Measurements from ENCODE around the gene PLK4.

Gene PLK4

DNA sequence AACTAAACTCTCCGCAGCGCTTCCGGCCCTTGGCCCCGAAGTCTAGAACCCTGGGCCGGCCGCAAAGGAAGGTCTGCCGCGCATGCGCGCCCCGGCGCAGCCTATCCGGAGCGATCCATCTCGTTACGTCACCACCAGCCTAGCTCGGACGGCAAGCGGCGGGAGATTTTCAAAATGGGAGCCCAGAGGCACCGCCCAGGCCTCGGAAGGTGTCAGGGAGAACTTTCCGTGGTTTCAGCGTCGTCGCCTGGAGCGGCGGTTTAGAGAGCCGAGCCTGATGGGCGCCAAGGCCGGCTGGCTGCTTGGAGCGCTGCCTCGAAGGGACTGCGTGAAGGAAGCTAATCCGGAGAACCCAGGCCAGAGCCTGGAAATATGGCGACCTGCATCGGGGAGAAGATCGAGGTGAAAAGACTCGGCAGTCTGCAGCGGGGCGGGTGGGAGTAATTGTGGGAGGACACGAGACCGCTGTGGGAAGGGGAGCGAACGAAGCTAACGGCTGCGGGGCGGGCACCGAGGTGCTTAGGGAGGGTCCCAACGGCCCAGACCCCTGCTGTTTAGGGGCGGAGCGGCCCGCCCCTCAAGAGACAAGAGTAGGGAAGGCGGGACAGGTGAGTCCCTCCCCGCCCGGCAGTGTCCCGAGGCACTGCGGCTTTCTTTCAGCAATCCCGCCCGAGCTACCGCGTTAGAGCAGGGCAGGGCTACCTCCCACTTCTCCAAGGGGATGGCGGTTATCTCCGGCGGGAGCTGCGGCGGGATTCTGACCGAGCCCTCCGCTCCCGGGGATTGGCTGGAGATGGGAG, at the start of gene PLK4:
PLK4 (plus strand) TSS at position 131 of the 800 bp plus-strand sequence; CDS start at position 373, 242 bp downstream.
- peak; percentile 92 for DNase-seq (ENCODE audit: extremely low spot score, insufficient read length, low read depth)
- FAIRE-seq = peak; percentile 98

GRCh38 chr4:127832585-127832984, 48.1 kb upstream of the PLK4 start:
- DNase-seq (ENCODE audit: extremely low spot score, insufficient read length, low read depth) = no peak
- peak; percentile 84 for FAIRE-seq

GRCh38 chr4:127843704-127844600, 36.7 kb upstream of the PLK4 start:
- FAIRE-seq (no peak), DNase-seq (ENCODE audit: extremely low spot score, insufficient read length, low read depth) (no peak)

GRCh38 chr4:127844601-127845116, 36.0 kb upstream of the PLK4 start:
- DNase-seq (ENCODE audit: extremely low spot score, insufficient read length, low read depth) (no peak), FAIRE-seq (no peak)

DNA sequence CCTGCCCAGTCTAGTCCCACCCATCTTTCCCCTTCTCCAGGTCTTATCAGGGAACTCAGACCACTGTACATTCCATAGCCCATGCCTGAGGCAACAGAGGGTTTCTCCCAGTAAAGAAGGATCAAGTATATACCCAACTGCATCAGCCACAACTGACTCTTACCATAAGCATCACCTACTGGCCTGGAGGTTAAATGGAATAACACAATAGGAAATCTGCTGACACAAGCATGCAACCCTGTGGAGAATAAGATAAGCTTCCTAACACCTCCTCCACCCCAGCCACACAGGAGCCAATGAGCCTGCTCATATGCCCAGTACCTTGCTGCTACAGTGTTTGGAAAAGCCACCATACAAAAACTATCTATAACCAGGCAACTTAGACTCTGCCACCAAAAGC, 34.6 kb upstream of the PLK4 start:
- FAIRE-seq = no peak
- no peak for DNase-seq (ENCODE audit: extremely low spot score, insufficient read length, low read depth)

- DNase-seq (ENCODE audit: extremely low spot score, insufficient read length, low read depth) = no peak
- FAIRE-seq = no peak
Measured at GRCh38 chr4:127846765-127847164, 33.9 kb upstream of the PLK4 start.

GRCh38 chr4:127849505-127850234, 31.0 kb upstream of the PLK4 start:
- FAIRE-seq (no peak), DNase-seq (ENCODE audit: extremely low spot score, insufficient read length, low read depth) (no peak)

DNA sequence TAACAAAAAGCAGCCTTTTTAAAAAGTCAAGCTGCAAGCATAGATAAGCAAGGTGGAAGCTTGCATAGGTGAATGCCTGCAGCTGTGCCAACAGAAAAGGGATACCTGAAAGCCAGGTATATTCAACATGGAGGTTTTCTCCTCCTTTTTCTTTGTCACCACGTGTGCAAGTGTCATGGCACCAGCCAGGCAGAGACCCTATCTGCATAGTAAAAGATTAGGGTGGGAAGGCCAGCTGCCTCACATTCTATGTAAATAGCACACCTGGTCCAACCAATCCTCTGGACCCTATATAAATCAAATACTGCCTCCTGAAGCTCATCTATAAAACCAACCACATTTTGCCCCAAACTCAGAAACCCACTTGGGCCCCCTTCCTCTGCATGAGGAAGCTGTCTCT, 28.0 kb upstream of the PLK4 start:
- FAIRE-seq = no peak

DNA sequence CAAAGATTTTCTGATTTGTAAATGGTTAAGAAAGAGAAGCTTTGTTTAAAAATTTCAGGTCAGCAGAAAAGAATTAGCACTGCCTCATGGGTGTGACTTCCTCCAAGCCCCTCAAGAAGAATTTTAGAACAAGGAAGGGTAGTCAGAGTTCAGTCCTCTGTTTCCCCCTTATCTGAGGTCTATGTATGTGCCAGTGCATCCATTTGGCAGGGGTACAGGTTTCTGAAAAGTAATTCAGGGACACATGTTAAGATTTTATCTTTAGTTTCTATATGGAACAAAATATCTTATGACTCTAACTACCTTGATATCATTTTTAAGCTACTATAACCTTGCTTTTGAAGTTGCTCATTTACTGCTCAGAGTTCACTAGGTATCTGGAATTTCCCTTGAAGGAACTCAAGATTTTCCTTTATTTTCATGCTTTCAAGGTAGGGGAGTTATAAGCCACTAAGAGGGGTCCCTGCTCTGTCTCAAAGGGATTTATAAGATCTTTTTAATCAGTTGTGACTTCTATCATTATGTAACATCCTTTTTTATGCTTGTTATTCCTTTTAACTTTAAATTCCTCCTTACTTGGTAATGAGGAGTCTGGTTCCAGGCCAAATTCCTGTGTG, 24.4 kb upstream of the PLK4 start:
- FAIRE-seq (peak; percentile 21), DNase-seq (ENCODE audit: extremely low spot score, insufficient read length, low read depth) (no peak)

More for the DNA sequence above, 28.0 kb upstream of the PLK4 start:
- no peak for DNase-seq (ENCODE audit: extremely low spot score, insufficient read length, low read depth)

- peak; percentile 9 for DNase-seq (ENCODE audit: extremely low spot score, insufficient read length, low read depth)
Measured at GRCh38 chr4:127856813-127857447, 23.8 kb upstream of the PLK4 start.

GRCh38 chr4:127857641-127858040, 23.1 kb upstream of the PLK4 start:
- DNase-seq (ENCODE audit: extremely low spot score, insufficient read length, low read depth) = no peak
- no peak for FAIRE-seq

More at GRCh38 chr4:127856813-127857447, 23.8 kb upstream of the PLK4 start:
- FAIRE-seq = peak; percentile 72

- DNase-seq (ENCODE audit: extremely low spot score, insufficient read length, low read depth) = no peak
- FAIRE-seq = no peak
Measured at GRCh38 chr4:127868196-127868595, 12.5 kb upstream of the PLK4 start.

GRCh38 chr4:127870281-127870680, 10.4 kb upstream of the PLK4 start:
- DNase-seq (ENCODE audit: extremely low spot score, insufficient read length, low read depth) (no peak), FAIRE-seq (no peak)

GRCh38 chr4:127870688-127871087, 10.0 kb upstream of the PLK4 start:
- DNase-seq (ENCODE audit: extremely low spot score, insufficient read length, low read depth) = no peak
- FAIRE-seq = no peak

- DNase-seq (ENCODE audit: extremely low spot score, insufficient read length, low read depth) (no peak), FAIRE-seq (no peak)
Measured at GRCh38 chr4:127875791-127876190, 4.9 kb upstream of the PLK4 start.

GRCh38 chr4:127881563-127881864, 821 bp downstream of the PLK4 start:
- DNase-seq (ENCODE audit: extremely low spot score, insufficient read length, low read depth) (no peak), FAIRE-seq (no peak)

- FAIRE-seq (no peak), DNase-seq (ENCODE audit: extremely low spot score, insufficient read length, low read depth) (no peak)
Measured at GRCh38 chr4:127888559-127888958, 7.9 kb downstream of the PLK4 start.

- FAIRE-seq (peak; percentile 46), DNase-seq (ENCODE audit: extremely low spot score, insufficient read length, low read depth) (no peak)
Measured at GRCh38 chr4:127889903-127890302, 9.2 kb downstream of the PLK4 start.

GRCh38 chr4:127896069-127896468, 15.4 kb downstream of the PLK4 start:
- DNase-seq (ENCODE audit: extremely low spot score, insufficient read length, low read depth) = no peak
- FAIRE-seq = no peak

Data from GM18507 (cell line).